Right ventricle myocardium inferior (tissue), 1 donor: ENCODE results near the gene ITLN1. TPM values are rescaled to one million over a fixed set of nuclear protein-coding genes. Genes with fewer than 3 reads are reported as not detected.

Experiments
- ATAC-seq: fragments of 200-7000 bp; cut with Tn5 transposase; one replicate; pipeline ENCODE4 v1.9.1; 2020; ENCODE audit warnings: mild to moderate bottlenecking, moderate library complexity
- DNase-seq: peaks from one replicate; pipeline ENCODE4 v3.0.0; 2021; ENCODE audit errors: missing footprints
- intact Hi-C: fragments of 100-400 bp; cut with DNase I; formaldehyde crosslinking; loops from one replicate; pipeline ENCODE4 v1.11.0; 2022
- total RNA-seq: library from RNA; stranded (reverse); fragmentation: NEBNext Ultra II Directional; extraction: Animal tissue kit (Norgen Biotek cat#: 25700); gene quantifications from one replicate; pipeline ENCODE4 v1.2.1, GENCODE V29; 2021
- donor health status: DM: no; HTN: yes; CAD: no; lungs with severe emphysema.

The ITLN1 gene
- total RNA-seq, 1 donor from 2014 or later = 9.2 TPM

DNA sequence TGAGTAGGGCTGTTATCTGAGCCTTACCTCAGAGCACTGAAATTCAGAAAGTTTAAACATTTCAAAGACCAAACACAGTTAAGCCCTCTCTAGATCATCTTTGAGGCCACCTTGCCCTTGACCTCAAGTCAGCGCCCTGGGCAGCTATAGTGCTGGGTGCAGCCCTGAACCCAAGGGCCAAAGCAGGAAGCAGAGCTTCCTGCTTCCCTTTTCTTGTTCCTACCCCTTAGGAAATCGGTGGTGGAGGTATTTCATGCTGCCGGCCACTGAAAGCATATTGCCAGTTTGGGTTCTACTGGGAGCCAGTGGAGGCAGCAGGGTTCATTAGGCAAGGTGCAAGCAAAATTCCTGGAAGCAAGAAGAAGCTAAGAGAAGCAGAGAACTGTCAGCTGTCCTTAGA, 48.4 kb downstream of the ITLN1 start:
- intact Hi-C loops = loop anchor here (5.0 kb wide), 1 partner anchor 156 kb away; no protein-coding TSS in a partner anchor
- DNase-seq (no peak), ATAC-seq (no peak)

DNA sequence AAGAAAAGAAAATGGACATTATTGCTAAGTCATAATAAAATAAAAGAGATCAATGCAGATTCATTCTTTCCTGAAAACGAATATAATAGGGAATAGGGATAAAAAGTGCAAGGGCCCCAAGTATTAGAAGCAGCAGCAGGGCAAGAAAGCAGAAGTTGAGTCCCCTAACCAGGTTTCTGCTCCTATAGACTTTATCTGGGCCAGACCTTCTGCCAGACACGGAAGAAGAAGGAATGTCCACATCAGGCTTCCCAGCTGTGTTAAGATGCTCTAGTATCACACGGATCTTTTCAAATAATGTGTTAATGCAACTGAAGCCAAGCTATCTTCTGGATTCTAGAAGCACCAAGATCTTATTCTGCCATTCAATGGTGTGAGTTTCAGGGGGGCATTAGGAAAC, 49.2 kb downstream of the ITLN1 start:
- DNase-seq (no peak), ATAC-seq (no peak)
- intact Hi-C loops = loop anchor here (1.0 to 5.0 kb wide), 2 partner anchors 116 to 157 kb away; no protein-coding TSS in a partner anchor

- DNase-seq = no peak
- no peak for ATAC-seq
- intact Hi-C loops = loop anchor here (1.0 to 5.0 kb wide), 4 partner anchors 108 to 408 kb away; no protein-coding TSS in a partner anchor
Measured at GRCh38 chr1:160834945-160835565, 49.9 kb downstream of the ITLN1 start.

- DNase-seq = peak; percentile 72
- intact Hi-C loops = loop anchor here (5.0 kb wide), 2 partner anchors 103 to 403 kb away; no protein-coding TSS in a partner anchor
- no peak for ATAC-seq
Measured at GRCh38 chr1:160830321-160831153, 54.4 kb downstream of the ITLN1 start.

GRCh38 chr1:160829766-160830165, 55.2 kb downstream of the ITLN1 start:
- DNase-seq = no peak
- ATAC-seq = no peak
- intact Hi-C loops = loop anchor here (5.0 kb wide), 2 partner anchors 102 to 402 kb away; no protein-coding TSS in a partner anchor

DNA sequence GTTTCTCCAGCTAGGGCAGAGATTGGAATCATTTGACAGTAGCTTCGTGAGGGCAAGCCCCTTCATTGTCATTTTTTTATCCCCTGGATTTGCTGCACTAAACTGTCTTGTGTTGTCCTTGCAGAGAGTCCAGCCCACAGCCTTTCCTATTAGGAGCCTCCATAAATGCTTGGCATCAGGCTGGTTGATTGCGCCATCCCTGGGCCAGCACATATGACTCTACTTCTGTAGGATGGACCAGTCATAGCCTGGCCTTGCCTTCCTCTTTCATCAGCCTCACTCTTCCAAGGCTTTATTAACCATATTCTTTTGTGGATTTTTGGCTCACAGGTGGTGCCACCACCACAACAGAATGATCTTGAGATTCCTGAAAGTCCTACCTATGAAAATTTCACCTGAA, 57.6 kb downstream of the ITLN1 start:
- DNase-seq (no peak), ATAC-seq (no peak)
- intact Hi-C loops = no loop called here

DNA sequence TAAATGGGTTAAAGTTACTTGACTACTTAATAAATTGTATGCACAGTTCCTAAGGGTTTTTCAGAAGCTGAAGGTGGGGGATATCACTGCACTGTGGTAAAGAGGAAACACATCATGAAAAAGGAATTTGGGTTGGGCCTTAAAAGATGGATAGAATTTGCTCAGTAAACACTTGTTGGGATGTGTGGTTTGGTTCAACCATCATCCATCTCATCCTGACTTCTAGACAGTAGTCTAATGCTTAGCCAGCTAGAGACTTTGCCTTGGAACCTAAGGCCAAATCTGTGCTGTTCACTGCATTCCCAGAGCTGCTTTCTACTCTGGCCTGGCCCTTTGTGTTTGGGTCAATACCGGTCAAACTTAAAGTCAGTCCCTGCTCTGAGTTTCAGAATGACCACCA, 58.4 kb downstream of the ITLN1 start:
- no peak for DNase-seq
- no peak for ATAC-seq
- intact Hi-C loops = no loop called here

Other genes with a start within 250 kb of the ITLN1 start
- gene SLAMF1, start 238.1 kb downstream of the ITLN1 start, total RNA-seq = 0.24 TPM
- gene CD48, start 173.4 kb downstream of the ITLN1 start, total RNA-seq = 2.0 TPM
- 0.46 TPM for gene SLAMF7, start 145.9 kb downstream of the ITLN1 start, total RNA-seq
- gene LY9, start 89.0 kb downstream of the ITLN1 start, total RNA-seq = not detected
- 0.70 TPM for gene CD244, start 22.3 kb downstream of the ITLN1 start, total RNA-seq
- gene ITLN2, start 69.6 kb upstream of the ITLN1 start, total RNA-seq = not detected
- gene F11R, start 136.0 kb upstream of the ITLN1 start, total RNA-seq = 9.8 TPM
- 10.5 TPM for gene TSTD1, start 153.8 kb upstream of the ITLN1 start, total RNA-seq
- gene USF1, start 160.8 kb upstream of the ITLN1 start, total RNA-seq = 33.7 TPM
- 3.7 TPM for gene ARHGAP30, start 184.7 kb upstream of the ITLN1 start, total RNA-seq
- not detected for gene NECTIN4, start 204.4 kb upstream of the ITLN1 start, total RNA-seq
- gene KLHDC9, start 213.2 kb upstream of the ITLN1 start, total RNA-seq = 6.5 TPM
- gene PFDN2, start 232.9 kb upstream of the ITLN1 start, total RNA-seq = 62.8 TPM
- gene NIT1, start 232.9 kb upstream of the ITLN1 start, total RNA-seq = 36.5 TPM
- 29.2 TPM for gene DEDD, start 247.5 kb upstream of the ITLN1 start, total RNA-seq